Retinal pigment epithelial cell (primary cell): Measurements from ENCODE around the gene ATF3.

Source experiments
- DNase-seq: peaks from one replicate; pipeline ENCODE4 v3.0.0-alpha.2; 2010; ENCODE audit warnings: low read depth
- H3K4me3 ChIP-seq: 2 replicates; pipeline ENCODE4 v1.5.1; 2011; ENCODE audit warnings: mild to moderate bottlenecking, low read length, control low read depth, moderate library complexity
- TF ChIP-seq, protein P1 (sequence below): conservative IDR thresholded peaks from 2 replicates; pipeline ENCODE4 v1.5.1; 2011; ENCODE audit warnings: low read depth, low read length, control low read depth, inconsistent platforms

The ATF3 gene

DNA sequence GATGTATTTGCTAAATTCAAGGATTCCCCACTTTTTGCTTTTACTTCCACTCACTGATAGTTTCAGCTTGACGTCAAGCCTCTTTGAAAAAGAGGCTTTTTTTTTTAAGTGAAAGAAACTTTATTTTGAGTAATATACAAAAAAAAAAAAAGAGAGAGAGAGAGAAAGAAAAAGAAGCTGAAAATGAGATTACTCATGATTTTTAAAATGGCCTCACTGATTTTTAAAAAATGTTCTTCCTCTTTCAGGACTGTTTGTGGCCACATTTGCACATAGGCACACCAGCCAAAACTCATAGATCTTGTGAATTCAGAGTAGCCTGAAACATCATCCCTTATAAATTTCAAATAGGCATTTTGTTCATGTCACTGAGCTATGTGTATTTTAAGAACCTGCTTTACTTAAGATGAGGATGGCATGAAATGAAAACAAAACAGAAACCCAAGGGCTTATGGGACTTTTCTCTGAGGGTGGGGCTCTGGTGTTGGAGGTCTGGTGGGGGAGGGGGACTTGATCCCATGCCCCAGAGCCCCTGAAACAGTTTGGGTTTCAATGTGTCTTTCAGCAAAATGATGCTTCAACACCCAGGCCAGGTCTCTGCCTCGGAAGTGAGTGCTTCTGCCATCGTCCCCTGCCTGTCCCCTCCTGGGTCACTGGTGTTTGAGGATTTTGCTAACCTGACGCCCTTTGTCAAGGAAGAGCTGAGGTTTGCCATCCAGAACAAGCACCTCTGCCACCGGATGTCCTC, 6.1 kb downstream of the ATF3 start:
- no peak for DNase-seq
- H3K4me3 ChIP-seq = no peak overlapping the region
- TF ChIP-seq, protein P1, sequence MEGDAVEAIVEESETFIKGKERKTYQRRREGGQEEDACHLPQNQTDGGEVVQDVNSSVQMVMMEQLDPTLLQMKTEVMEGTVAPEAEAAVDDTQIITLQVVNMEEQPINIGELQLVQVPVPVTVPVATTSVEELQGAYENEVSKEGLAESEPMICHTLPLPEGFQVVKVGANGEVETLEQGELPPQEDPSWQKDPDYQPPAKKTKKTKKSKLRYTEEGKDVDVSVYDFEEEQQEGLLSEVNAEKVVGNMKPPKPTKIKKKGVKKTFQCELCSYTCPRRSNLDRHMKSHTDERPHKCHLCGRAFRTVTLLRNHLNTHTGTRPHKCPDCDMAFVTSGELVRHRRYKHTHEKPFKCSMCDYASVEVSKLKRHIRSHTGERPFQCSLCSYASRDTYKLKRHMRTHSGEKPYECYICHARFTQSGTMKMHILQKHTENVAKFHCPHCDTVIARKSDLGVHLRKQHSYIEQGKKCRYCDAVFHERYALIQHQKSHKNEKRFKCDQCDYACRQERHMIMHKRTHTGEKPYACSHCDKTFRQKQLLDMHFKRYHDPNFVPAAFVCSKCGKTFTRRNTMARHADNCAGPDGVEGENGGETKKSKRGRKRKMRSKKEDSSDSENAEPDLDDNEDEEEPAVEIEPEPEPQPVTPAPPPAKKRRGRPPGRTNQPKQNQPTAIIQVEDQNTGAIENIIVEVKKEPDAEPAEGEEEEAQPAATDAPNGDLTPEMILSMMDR = no peak

GRCh38 chr1:212615201-212615470, 6.6 kb downstream of the ATF3 start:
- no peak overlapping the region for H3K4me3 ChIP-seq
- no peak for DNase-seq
- TF ChIP-seq, protein P1 = no peak

DNA sequence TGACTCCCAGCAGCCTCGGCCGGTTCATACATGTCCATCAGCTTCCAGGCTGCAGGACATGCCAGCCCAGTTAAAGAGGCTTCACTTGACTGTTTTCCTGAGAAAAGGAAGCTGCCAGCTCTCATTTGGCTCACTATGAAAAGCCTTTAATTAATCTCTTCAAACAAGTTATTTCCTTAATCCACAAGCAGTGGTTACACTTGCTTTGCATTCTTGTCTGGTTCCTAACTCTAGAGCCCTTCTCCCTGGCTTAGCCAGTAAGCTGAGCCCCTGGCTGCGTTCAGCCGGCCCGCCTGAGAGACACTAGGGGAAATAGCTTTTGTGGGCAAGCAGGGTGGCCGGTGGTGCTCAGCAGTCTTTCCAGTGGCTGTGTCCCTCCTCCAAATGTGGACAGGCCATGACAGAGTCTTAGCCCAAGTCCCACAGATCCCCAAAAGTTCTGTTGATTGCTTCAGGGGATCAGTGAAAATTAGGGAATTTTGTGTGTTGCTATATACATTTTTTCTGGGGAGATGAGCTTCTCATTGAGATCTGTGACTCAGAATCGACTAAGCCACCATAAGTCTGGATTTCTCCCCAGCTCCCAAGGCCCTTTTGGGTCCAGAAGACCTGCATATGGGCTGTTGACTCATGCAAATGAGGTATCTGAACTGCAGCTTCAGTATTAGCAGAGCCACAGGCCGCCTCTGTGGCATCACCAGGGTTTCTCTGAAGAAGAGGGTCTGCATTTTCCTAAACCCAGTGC, 10.1 kb downstream of the ATF3 start:
- DNase-seq = peak; percentile 88
- H3K4me3 ChIP-seq = no peak overlapping the region
- TF ChIP-seq, protein P1 = no peak

DNA sequence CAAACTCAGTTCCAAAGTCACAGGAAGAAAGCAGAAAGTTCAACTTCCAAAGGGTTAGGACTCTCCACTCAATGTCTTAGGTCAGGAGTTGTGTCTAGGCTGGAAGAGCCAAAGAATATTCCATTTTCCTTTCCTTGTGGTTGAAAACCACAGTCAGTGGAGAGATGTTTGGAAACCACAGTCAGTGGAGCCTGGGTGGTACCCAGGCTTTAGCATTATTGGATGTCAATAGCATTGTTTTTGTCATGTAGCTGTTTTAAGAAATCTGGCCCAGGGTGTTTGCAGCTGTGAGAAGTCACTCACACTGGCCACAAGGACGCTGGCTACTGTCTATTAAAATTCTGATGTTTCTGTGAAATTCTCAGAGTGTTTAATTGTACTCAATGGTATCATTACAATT, 11.7 kb downstream of the ATF3 start:
- DNase-seq = no peak
- TF ChIP-seq, protein P1 = no peak
- no peak overlapping the region for H3K4me3 ChIP-seq

DNA sequence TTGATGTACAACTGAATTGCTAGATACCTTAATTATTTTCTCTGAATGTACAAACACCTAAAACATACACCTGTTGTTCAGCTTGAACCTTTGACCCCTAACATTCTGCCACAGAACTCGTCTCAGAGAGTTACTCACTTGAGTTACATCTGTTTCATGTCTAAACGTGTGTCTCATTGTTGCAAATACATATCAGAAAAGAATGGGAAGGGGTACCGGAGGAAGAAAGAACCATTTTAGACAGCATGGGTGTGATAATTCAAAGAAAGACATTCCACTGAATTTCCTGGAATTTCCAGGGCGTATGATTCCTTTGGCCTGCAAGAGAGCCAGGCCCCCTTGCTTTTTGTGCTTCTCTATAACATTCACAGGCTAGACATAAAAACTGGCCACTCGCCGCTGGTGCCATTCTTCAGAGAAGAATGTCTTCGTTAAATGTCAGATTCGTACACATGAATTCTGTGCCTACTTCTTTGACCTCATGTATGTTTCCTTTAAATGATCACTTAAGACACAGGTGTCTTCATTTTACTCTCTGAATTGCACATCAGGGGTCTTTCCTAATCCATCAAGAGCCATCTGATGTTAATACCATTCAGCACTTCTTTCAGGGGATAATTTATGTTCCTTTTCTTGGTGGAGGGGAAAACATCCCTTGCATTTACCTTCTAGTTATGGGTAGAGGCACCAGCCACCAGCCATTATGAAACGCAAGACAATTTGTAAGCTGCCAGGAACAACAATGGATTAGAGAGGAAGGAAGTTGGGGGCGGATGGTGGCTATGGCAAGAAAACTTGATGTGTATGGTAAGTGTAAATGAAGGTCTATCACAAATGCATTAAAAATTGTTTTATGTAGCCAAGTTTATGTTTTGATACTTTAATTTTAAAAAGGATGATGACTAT, 12.7 kb downstream of the ATF3 start:
- H3K4me3 ChIP-seq = no peak overlapping the region
- no peak for DNase-seq
- TF ChIP-seq, protein P1 = no peak

GRCh38 chr1:212621949-212622305, 13.4 kb downstream of the ATF3 start:
- TF ChIP-seq, protein P1 = no peak
- H3K4me3 ChIP-seq = no peak overlapping the region
- no peak for DNase-seq
